Thoracic aorta (tissue), 2 donors: ENCODE results near the gene MAB21L2. TPM values are rescaled to one million over a fixed set of nuclear protein-coding genes. Genes with fewer than 3 reads are reported as not detected.

Experiments
- ATAC-seq: fragments of 150-250 bp; one replicate; pipeline ENCODE4 v1.8.0; 2017; ENCODE audit warnings: low read depth; ENCODE audit not compliant: insufficient number of reproducible peaks, low FRiP score
- DNase-seq: peaks from one replicate; pipeline ENCODE4 v3.0.0-alpha.2; 2020; ENCODE audit warnings: low spot score
- H3K27ac ChIP-seq, 2 donors: fragments of 200-600 bp; sonication (generic); 1 replicate in 1 of 2; 2 replicates in 1 of 2; pipeline ENCODE4 v1.5.1; 2016; ENCODE audit warnings: mild to moderate bottlenecking in 2 of 2, moderate library complexity in 2 of 2
- H3K27me3 ChIP-seq: fragments of 200-600 bp; sonication (generic); replicated peaks from 2 replicates; pipeline ENCODE4 v1.6.0; 2016; ENCODE audit warnings: mild to moderate bottlenecking; ENCODE audit not compliant: insufficient read depth
- H3K36me3 ChIP-seq: fragments of 200-600 bp; sonication (generic); one replicate; pipeline ENCODE4 v1.5.1; 2016
- H3K4me1 ChIP-seq, 2 donors: fragments of 200-600 bp; sonication (generic); 1 replicate in 1 of 2; 2 replicates in 1 of 2; pipeline versions ENCODE4 v1.5.1 to v1.6.0; 2016; ENCODE audit warnings: low read depth in 2 of 2, mild to moderate bottlenecking in 1 of 2; ENCODE audit not compliant: control insufficient read depth in 1 of 2
- H3K4me3 ChIP-seq: fragments of 200-600 bp; sonication (generic); 2 replicates; pipeline ENCODE4 v1.5.1; 2016; ENCODE audit warnings: mild to moderate bottlenecking
- H3K9me3 ChIP-seq: fragments of 200-600 bp; sonication (generic); 2 replicates; pipeline ENCODE4 v1.5.1; 2016
- total RNA-seq, 2 donors: library from RNA; depleted of rRNA; stranded (reverse); fragments of >200 nt; gene quantifications; one replicate each; pipeline versions ENCODE4 v1.1.0 to v1.2.3, GENCODE V29; 2016
- TF ChIP-seq, protein P1 (sequence below): fragments of 200-600 bp; sonication (generic); IDR thresholded peaks from one replicate; pipeline ENCODE4 v1.5.1; 2019; ENCODE audit warnings: antibody characterized with exemption

The MAB21L2 gene
- total RNA-seq, 2 donors from 2014 or later: 13.9 TPM; not detected in 1

DNA sequence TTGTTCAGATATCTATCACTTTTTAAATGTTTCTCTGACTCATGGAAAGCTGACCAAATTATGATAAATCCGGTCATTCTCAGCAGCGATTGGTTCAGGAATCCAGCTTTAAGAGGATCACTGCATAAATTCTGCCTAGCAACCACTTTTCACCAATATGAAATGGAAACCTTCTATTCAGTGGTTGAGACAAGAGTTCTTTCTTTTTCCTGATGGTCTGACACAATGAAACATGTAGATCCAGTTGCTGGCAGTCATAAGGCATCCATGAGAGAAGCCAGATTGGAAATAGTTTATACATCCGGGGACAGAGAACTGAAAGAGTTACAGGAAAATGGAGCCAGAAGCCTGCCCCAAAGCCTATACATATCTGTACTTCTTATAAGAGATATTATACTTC lies 27.2 kb downstream of the MAB21L2 start:
- Histone ChIP-seq H3K36me3 (no peaks in the 10 kb centered on the region), H3K27me3 (no peaks in the 10 kb centered on the region), H3K4me1 (no peaks in the 10 kb centered on the region), H3K4me3 (no peak overlapping the region), H3K27ac (no peak overlapping the region), H3K9me3 (no peaks in the 10 kb centered on the region)
- ATAC-seq (no peak), DNase-seq (no peak)
- TF ChIP-seq, protein P1, sequence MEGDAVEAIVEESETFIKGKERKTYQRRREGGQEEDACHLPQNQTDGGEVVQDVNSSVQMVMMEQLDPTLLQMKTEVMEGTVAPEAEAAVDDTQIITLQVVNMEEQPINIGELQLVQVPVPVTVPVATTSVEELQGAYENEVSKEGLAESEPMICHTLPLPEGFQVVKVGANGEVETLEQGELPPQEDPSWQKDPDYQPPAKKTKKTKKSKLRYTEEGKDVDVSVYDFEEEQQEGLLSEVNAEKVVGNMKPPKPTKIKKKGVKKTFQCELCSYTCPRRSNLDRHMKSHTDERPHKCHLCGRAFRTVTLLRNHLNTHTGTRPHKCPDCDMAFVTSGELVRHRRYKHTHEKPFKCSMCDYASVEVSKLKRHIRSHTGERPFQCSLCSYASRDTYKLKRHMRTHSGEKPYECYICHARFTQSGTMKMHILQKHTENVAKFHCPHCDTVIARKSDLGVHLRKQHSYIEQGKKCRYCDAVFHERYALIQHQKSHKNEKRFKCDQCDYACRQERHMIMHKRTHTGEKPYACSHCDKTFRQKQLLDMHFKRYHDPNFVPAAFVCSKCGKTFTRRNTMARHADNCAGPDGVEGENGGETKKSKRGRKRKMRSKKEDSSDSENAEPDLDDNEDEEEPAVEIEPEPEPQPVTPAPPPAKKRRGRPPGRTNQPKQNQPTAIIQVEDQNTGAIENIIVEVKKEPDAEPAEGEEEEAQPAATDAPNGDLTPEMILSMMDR: no peak

DNA sequence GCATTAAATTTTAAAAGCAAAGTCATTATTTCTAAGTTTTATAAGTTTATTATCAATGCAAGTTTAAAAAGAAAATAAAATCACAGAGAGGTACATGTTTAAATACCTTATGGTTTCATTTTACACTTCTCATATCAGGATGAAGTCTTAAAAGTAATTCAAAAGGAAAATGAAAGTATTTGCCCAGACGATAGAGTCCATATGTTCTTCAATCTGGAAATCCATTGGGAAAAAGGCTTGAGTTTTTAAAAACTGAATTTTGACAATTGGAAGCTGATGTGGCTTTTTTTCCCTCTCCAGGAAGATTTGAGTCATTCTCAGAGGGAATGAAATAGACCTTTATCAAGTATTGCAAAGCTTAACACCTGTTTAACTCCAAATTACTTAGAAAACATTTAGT lies 37.1 kb downstream of the MAB21L2 start:
- TF ChIP-seq, protein P1: no peak
- Histone ChIP-seq H3K27me3 (no peaks in the 10 kb centered on the region), H3K36me3 (no peaks in the 10 kb centered on the region), H3K27ac (no peak overlapping the region), H3K4me1 (no peaks in the 10 kb centered on the region), H3K9me3 (no peaks in the 10 kb centered on the region), H3K4me3 (no peak overlapping the region)
- ATAC-seq (no peak), DNase-seq (no peak)

DNA sequence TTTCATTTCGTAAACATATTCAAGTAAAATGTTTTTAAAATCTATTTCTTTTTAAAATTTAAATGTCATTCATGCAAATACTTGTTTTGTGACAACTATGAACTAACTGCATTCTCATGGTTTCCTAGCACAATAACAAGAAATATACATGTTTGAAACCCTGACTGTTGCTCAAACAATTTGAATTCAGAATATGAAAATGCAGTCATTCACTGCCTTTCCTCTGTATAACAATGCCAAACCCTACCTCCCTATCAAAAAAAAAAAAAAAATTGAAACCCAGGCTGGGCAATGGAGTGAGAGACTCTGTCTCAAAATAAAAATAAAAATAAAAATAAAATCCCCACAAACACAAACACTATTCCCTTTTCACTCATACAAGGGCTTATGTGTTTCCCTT lies 42.1 kb downstream of the MAB21L2 start:
- no peak for ATAC-seq
- H3K9me3 ChIP-seq: no peaks in the 10 kb centered on the region
- no peak overlapping the region for H3K4me3 ChIP-seq

DNA sequence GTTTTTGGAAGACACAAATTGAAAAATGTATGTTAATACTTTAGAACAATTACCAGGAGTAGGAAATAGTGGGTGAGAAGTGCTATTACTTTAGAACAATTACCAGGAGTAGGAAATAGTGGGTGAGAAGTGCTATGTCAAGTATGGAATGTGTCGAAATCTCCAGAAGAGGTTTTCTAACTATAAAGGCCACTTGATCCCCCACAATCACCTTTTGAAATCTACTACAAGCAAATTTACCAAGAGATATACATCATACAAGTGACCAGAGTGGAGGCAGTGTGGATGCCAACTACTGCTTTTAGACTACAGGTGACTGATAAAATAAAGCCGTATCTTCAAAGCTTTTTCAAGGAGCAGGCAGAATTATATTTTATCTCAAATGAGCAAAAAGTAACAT lies 43.1 kb downstream of the MAB21L2 start:
- Histone ChIP-seq H3K36me3 (no peaks in the 10 kb centered on the region), H3K4me1 (no peaks in the 10 kb centered on the region), H3K27ac (no peak overlapping the region), H3K27me3 (no peaks in the 10 kb centered on the region), H3K9me3 (no peaks in the 10 kb centered on the region), H3K4me3 (no peak overlapping the region)
- TF ChIP-seq, protein P1: no peak
- no peak for ATAC-seq
- no peak for DNase-seq

More for the DNA sequence above, 42.1 kb downstream of the MAB21L2 start:
- no peaks in the 10 kb centered on the region for H3K27me3 ChIP-seq
- no peaks in the 10 kb centered on the region for H3K36me3 ChIP-seq
- TF ChIP-seq, protein P1: no peak
- no peak for DNase-seq
- H3K4me1 ChIP-seq: no peaks in the 10 kb centered on the region
- no peak overlapping the region for H3K27ac ChIP-seq

DNA sequence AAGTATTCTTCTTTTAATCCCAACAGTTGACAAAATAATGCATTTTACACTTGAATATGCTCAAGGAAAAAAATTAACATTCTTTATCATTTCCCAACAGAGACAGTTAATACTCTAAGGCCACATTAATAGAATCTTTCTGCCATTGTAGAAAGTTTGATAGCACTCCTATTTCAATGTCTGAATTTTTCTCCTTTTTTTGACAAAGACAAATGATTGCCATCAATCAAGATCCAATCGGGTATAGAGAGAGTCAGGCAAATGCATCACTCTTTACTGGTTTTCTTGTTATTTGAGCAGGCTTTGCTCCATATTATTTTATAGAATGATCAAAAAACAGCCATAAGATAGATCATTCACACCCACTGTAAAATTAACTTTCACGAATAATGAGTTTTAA lies 46.1 kb downstream of the MAB21L2 start:
- no peaks in the 10 kb centered on the region for H3K27me3 ChIP-seq
- TF ChIP-seq, protein P1: no peak
- H3K36me3 ChIP-seq: no peaks in the 10 kb centered on the region
- no peak overlapping the region for H3K4me3 ChIP-seq
- H3K9me3 ChIP-seq: no peaks in the 10 kb centered on the region
- DNase-seq (no peak), ATAC-seq (no peak)
- no peak overlapping the region for H3K27ac ChIP-seq
- no peaks in the 10 kb centered on the region for H3K4me1 ChIP-seq
